Lung (tissue), 12 donors: ENCODE data around the gene NTM. TPM values are rescaled to one million over a fixed set of nuclear protein-coding genes. Genes with fewer than 3 reads are reported as not detected.

Experiments used
- ATAC-seq: fragments of 200-7000 bp; cut with Tn5 transposase; one replicate; pipeline ENCODE4 v1.9.1; 2020; ENCODE audit warnings: moderate number of reproducible peaks; ENCODE audit not compliant: insufficient read depth, low FRiP score
- DNase-seq, 3 donors: peaks; one replicate each; pipeline ENCODE4 v3.0.0-alpha.2; 2013 to 2017
- H3K27ac ChIP-seq, 2 donors: one replicate each; pipeline ENCODE4 v1.5.1; 2013; ENCODE audit warnings: mild to moderate bottlenecking in 2 of 2, moderate library complexity in 2 of 2, control low read depth in 1 of 2, inconsistent platforms in 1 of 2, low read depth in 1 of 2, low read length in 1 of 2
- H3K27me3 ChIP-seq, 3 donors: one replicate each; pipeline ENCODE4 v1.5.1; 2013; ENCODE audit warnings: low read length in 2 of 3; ENCODE audit not compliant: control insufficient read depth in 3 of 3, insufficient read depth in 3 of 3
- H3K36me3 ChIP-seq, 4 donors: one replicate each; pipeline ENCODE4 v1.5.1; 2013; ENCODE audit warnings: low read length in 4 of 4, mild to moderate bottlenecking in 1 of 4, moderate library complexity in 1 of 4; ENCODE audit not compliant: control insufficient read depth in 4 of 4, insufficient read depth in 4 of 4
- H3K4me1 ChIP-seq, 5 donors: one replicate each; pipeline ENCODE4 v1.5.1; 2013; ENCODE audit warnings: low read length in 5 of 5, mild to moderate bottlenecking in 2 of 5, moderate library complexity in 1 of 5; ENCODE audit not compliant: control insufficient read depth in 5 of 5, insufficient read depth in 5 of 5
- H3K4me3 ChIP-seq: one replicate; pipeline ENCODE4 v1.5.1; 2013; ENCODE audit warnings: mild to moderate bottlenecking, control low read depth, moderate library complexity
- H3K9ac ChIP-seq, 2 donors: one replicate each; pipeline ENCODE4 v1.5.1; 2013; ENCODE audit warnings: low read length in 2 of 2, control low read depth in 1 of 2; ENCODE audit not compliant: insufficient read depth in 1 of 2
- H3K9me3 ChIP-seq, 4 donors: one replicate each; pipeline ENCODE4 v1.5.1; 2013; ENCODE audit warnings: low read length in 3 of 4, mild to moderate bottlenecking in 1 of 4, moderate library complexity in 1 of 4; ENCODE audit not compliant: control insufficient read depth in 4 of 4, insufficient read depth in 3 of 4
- CTCF ChIP-seq: IDR thresholded peaks from 2 replicates; pipeline ENCODE4 v1.5.1; 2012; ENCODE audit warnings: mild to moderate bottlenecking; ENCODE audit errors: control extremely low read depth, extremely low read depth
- WGBS, 2 donors: extraction: QIAGEN DNeasy Blood & Tissue Kit; methylation state at CpG; one replicate each; pipeline ENCODE4 v1.1.7; 2013; 5-methylcytosine and 5-hydroxymethylcytosine counted together
- polyA plus RNA-seq, 2 donors: library from polyadenylated mRNA; stranded (reverse); fragments of 200-250 nt; gene quantifications; one replicate each; pipeline ENCODE4 v1.2.1, GENCODE V29; 2013
- total RNA-seq, 2 donors: library from RNA; depleted of rRNA in 1 of 2; stranded (reverse); fragments of >200 nt in 1 of 2; gene quantifications; one replicate each; pipeline ENCODE4 v1.2.1, GENCODE V29; 2014 to 2021
- donor health status: control.
- donor health status: control.
- donor health status: Bipolar disorder and iron deficiency.
- donor health status: healthy.
- donor health status: DM: yes; HTN: yes; CAD: no.

NTM gene
- total and polyA plus RNA-seq, 4 donors = 0.39 to 30.9 (median 7.2) TPM

- TF ChIP-seq CTCF = no peak
- Histone ChIP-seq H3K4me3 (no peak overlapping the region), H3K27me3 (no peaks in the 10 kb centered on the region), H3K36me3 (no peaks in the 10 kb centered on the region), H3K27ac (no peak overlapping the region), H3K9ac (no peak overlapping the region), H3K4me1 (peaks cover 0 to 20% (median 0%) of the 10 kb centered on the region in 5 donors), H3K9me3 (peaks cover 0 to 3% (median 0%) of the 10 kb centered on the region in 4 donors)
- no peak for DNase-seq
- ATAC-seq = no peak
- WGBS, 2 donors = 75% methylated on average over 6 of the region's 6 CpGs
Measured at GRCh38 chr11:132112846-132113245, 742.4 kb downstream of the NTM start.

GRCh38 chr11:132114185-132114584 is 743.8 kb downstream of the NTM start:
- WGBS, 2 donors = 19 to 21% methylated on average over 3 of the region's 3 CpGs

GRCh38 chr11:132114743-132115142 is 744.3 kb downstream of the NTM start:
- H3K27ac ChIP-seq = no peak overlapping the region
- WGBS, 2 donors = 76 to 91% methylated on average over 3 of the region's 3 CpGs
- DNase-seq (no peak), ATAC-seq (no peak)
- H3K4me1 ChIP-seq = peaks cover 0 to 20% (median 0%) of the 10 kb centered on the region in 5 donors
- no peak overlapping the region for H3K4me3 ChIP-seq
- peaks cover 0 to 1% (median 0%) of the 10 kb centered on the region in 4 donors for H3K9me3 ChIP-seq
- H3K27me3 ChIP-seq = no peaks in the 10 kb centered on the region
- no peak for TF ChIP-seq CTCF
- H3K9ac ChIP-seq = no peak overlapping the region
- H3K36me3 ChIP-seq = no peaks in the 10 kb centered on the region

More at GRCh38 chr11:132114185-132114584, 743.8 kb downstream of the NTM start:
- Histone ChIP-seq H3K9me3 (peaks cover 0 to 3% (median 0%) of the 10 kb centered on the region in 4 donors), H3K4me3 (no peak overlapping the region), H3K27me3 (no peaks in the 10 kb centered on the region), H3K36me3 (no peaks in the 10 kb centered on the region), H3K27ac (no peak overlapping the region), H3K4me1 (peaks cover 0 to 20% (median 0%) of the 10 kb centered on the region in 5 donors), H3K9ac (no peak overlapping the region)
- peak; percentile 33 to 65 (median 36) for DNase-seq
- no peak for ATAC-seq
- TF ChIP-seq CTCF = no peak

- TF ChIP-seq CTCF = no peak
- ATAC-seq (no peak), DNase-seq (no peak)
- no peak overlapping the region for H3K27ac ChIP-seq
- H3K9me3 ChIP-seq = peaks cover 0 to 1% (median 0%) of the 10 kb centered on the region in 4 donors
- H3K4me3 ChIP-seq = no peak overlapping the region
- H3K27me3 ChIP-seq = no peaks in the 10 kb centered on the region
- no peaks in the 10 kb centered on the region for H3K36me3 ChIP-seq
- no peak overlapping the region for H3K9ac ChIP-seq
- H3K4me1 ChIP-seq = peaks cover 0 to 20% (median 0%) of the 10 kb centered on the region in 5 donors
- 94% methylated on average over 5 of the region's 5 CpGs for WGBS, 2 donors
Measured at GRCh38 chr11:132115454-132115853, 745.0 kb downstream of the NTM start.
